ENCODE data around the gene FHIT. TPM values are rescaled to one million over a fixed set of nuclear protein-coding genes. Genes with fewer than 3 reads are reported as not detected.

The FHIT gene
- total RNA-seq, 1 donor from 2014 or later = 21.5 TPM

- ATAC-seq (ENCODE audit: poor library complexity) = no peak
- intact Hi-C loops (cut with DNase I) = no loop called here
Observed at GRCh38 chr3:60144071-60144470, 1107.2 kb downstream of the FHIT start.

GRCh38 chr3:60142009-60142408, 1109.2 kb downstream of the FHIT start:
- DNase-seq (no peak), ATAC-seq (ENCODE audit: poor library complexity) (peak; percentile 81)
- intact Hi-C loops (cut with DNase I) = no loop called here

More at GRCh38 chr3:60144071-60144470, 1107.2 kb downstream of the FHIT start:
- DNase-seq = no peak

- intact Hi-C loops (cut with DNase I) = no loop called here
- DNase-seq (no peak), ATAC-seq (ENCODE audit: poor library complexity) (no peak)
Observed at GRCh38 chr3:60140160-60140559, 1111.1 kb downstream of the FHIT start.

- DNase-seq (no peak), ATAC-seq (ENCODE audit: poor library complexity) (no peak)
- intact Hi-C loops (cut with DNase I) = no loop called here
Observed at GRCh38 chr3:60136601-60137000, 1114.7 kb downstream of the FHIT start.

GRCh38 chr3:60135474-60135873, 1115.8 kb downstream of the FHIT start:
- intact Hi-C loops (cut with DNase I) = no loop called here
- no peak for ATAC-seq (ENCODE audit: poor library complexity)
- no peak for DNase-seq

GRCh38 chr3:60133269-60134162, 1117.7 kb downstream of the FHIT start:
- DNase-seq = no peak
- intact Hi-C loops (cut with DNase I) = no loop called here
- peak; percentile 87 for ATAC-seq (ENCODE audit: poor library complexity)

GRCh38 chr3:60131618-60132017, 1119.6 kb downstream of the FHIT start:
- no peak for ATAC-seq (ENCODE audit: poor library complexity)
- intact Hi-C loops (cut with DNase I) = no loop called here
- no peak for DNase-seq

GRCh38 chr3:60126511-60127304, 1124.5 kb downstream of the FHIT start:
- no peak for DNase-seq
- intact Hi-C loops (cut with DNase I) = no loop called here
- no peak for ATAC-seq (ENCODE audit: poor library complexity)

- DNase-seq = no peak
- intact Hi-C loops (cut with DNase I) = no loop called here
- ATAC-seq (ENCODE audit: poor library complexity) = no peak
Observed at GRCh38 chr3:60125686-60126085, 1125.6 kb downstream of the FHIT start.

GRCh38 chr3:60120245-60120644, 1131.0 kb downstream of the FHIT start:
- intact Hi-C loops (cut with DNase I) = no loop called here
- ATAC-seq (ENCODE audit: poor library complexity) = no peak
- no peak for DNase-seq

GRCh38 chr3:60114191-60114590, 1137.1 kb downstream of the FHIT start:
- DNase-seq = no peak
- intact Hi-C loops (cut with DNase I) = no loop called here
- no peak for ATAC-seq (ENCODE audit: poor library complexity)

- DNase-seq = no peak
- intact Hi-C loops (cut with DNase I) = no loop called here
- ATAC-seq (ENCODE audit: poor library complexity) = no peak
Observed at GRCh38 chr3:60107275-60107674, 1144.0 kb downstream of the FHIT start.

GRCh38 chr3:60102154-60102553, 1149.1 kb downstream of the FHIT start:
- intact Hi-C loops (cut with DNase I) = no loop called here
- ATAC-seq (ENCODE audit: poor library complexity) (no peak), DNase-seq (no peak)

GRCh38 chr3:60101621-60102020, 1149.6 kb downstream of the FHIT start:
- intact Hi-C loops (cut with DNase I) = no loop called here

GRCh38 chr3:60096403-60096802, 1154.8 kb downstream of the FHIT start:
- intact Hi-C loops (cut with DNase I) = no loop called here
- ATAC-seq (ENCODE audit: poor library complexity) = no peak
- no peak for DNase-seq

More at GRCh38 chr3:60101621-60102020, 1149.6 kb downstream of the FHIT start:
- peak; percentile 45 for DNase-seq
- peak; percentile 58 for ATAC-seq (ENCODE audit: poor library complexity)

GRCh38 chr3:60095930-60096329, 1155.3 kb downstream of the FHIT start:
- intact Hi-C loops (cut with DNase I) = no loop called here

GRCh38 chr3:60095516-60095915, 1155.7 kb downstream of the FHIT start:
- intact Hi-C loops (cut with DNase I) = no loop called here
- ATAC-seq (ENCODE audit: poor library complexity) (no peak), DNase-seq (no peak)

More at GRCh38 chr3:60095930-60096329, 1155.3 kb downstream of the FHIT start:
- no peak for DNase-seq
- ATAC-seq (ENCODE audit: poor library complexity) = no peak

GRCh38 chr3:60094392-60094947, 1156.8 kb downstream of the FHIT start:
- no peak for DNase-seq
- intact Hi-C loops (cut with DNase I) = no loop called here
- no peak for ATAC-seq (ENCODE audit: poor library complexity)

GRCh38 chr3:60090548-60090947, 1160.7 kb downstream of the FHIT start:
- ATAC-seq (ENCODE audit: poor library complexity) = no peak
- no peak for DNase-seq
- intact Hi-C loops (cut with DNase I) = no loop called here
